Erythroblast (primary cell): ENCODE measurements around the gene FAM174C.

ENCODE experiments used
- GATA1 ChIP-seq: IDR thresholded peaks from 2 replicates; pipeline ENCODE4 v1.6.1; 2011; ENCODE audit warnings: low read depth, mild to moderate bottlenecking, control low read depth, low read length, moderate library complexity
- POLR2A ChIP-seq: IDR thresholded peaks from 2 replicates; pipeline ENCODE4 v1.6.1; 2011; ENCODE audit warnings: mild to moderate bottlenecking, low read length

DNA sequence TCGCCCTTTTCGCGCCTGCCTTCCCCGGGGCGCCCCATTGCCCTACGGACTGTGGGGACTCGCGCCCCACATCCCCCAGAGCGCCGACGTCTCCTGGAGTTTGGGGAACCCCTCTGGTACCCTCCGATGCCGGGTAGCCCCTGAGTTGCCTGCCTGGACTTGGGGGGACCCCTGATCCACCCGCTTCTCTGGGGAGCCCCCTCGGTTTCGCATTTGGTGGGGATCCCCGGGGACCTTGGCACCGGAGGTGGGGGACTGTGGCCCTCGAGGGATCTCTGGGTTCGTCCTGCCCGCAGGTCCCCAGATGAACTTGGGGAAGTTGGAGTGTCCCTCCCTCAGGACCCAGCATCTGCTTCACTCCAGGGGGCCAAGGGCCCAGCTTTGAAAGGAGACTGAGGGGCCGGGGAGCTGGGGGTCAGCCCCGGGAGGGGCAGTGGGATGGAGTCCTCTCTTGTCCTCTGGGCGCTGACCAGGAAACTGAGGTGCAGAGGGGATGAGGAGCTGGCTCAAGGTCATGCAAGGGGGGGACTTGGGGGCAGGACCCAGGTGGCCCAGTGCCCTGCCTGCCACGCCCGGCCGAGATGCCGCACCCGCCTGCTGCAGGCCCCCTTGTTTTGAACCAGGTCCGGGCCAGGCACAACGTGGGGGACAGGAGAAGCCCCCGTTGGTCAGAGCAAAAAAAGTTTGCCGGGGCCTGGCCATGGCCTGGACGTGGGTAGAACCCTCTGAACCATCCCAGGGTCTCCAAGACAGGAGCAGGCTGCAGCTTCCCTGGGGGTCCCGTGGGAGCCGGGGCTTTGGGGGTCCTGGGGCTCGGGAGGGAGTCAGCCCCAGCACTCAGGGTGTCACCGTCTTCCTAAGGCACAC lies 11.4 kb downstream of the FAM174C start:
- TF ChIP-seq POLR2A (no peak), GATA1 (no peak)
